ENCODE measurements around the gene SSTR5. TPM values are rescaled to one million over a fixed set of nuclear protein-coding genes. Genes with fewer than 3 reads are reported as not detected.

Gene SSTR5
- total RNA-seq, 1 donor from 2014 or later, result not detected

DNA sequence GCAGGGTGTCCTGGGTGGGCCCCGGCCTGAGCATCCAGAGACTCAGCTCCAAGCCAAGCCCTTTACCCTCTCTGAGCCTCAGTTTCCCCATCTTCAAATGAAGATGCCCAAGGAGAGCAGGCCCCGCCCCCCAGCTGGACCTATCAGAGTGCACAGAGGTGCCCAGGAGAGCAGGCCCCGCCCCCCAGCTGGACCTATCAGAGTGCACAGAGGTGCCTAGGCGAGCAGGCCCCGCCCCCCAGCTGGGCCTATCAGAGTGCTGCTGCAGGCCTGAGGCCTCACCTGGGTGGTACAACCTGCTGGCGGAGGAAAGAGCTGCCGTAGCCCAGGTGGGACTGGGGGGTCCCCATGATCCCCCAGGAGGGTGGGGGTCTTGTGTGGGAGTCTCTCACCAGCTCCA, 3.4 kb upstream of the SSTR5 start:
- Histone ChIP-seq H3K4me1 (peaks cover 0 to 3% of the 10 kb centered on the region in 2 donors), H3K9me3 (no peaks in the 10 kb centered on the region), H3K36me3 (no peaks in the 10 kb centered on the region), H3K27me3 (peaks cover 33% of the 10 kb centered on the region), H3K4me3 (no peak overlapping the region), H3K27ac (no peak overlapping the region)
- no peak for TF ChIP-seq CTCF (IDR thresholded peaks at IDR 0.05)
- intact Hi-C loops (cut with DNase I), result no loop called here
- DNase-seq (ENCODE audit: low spot score in 2 of 2), result no peak

DNA sequence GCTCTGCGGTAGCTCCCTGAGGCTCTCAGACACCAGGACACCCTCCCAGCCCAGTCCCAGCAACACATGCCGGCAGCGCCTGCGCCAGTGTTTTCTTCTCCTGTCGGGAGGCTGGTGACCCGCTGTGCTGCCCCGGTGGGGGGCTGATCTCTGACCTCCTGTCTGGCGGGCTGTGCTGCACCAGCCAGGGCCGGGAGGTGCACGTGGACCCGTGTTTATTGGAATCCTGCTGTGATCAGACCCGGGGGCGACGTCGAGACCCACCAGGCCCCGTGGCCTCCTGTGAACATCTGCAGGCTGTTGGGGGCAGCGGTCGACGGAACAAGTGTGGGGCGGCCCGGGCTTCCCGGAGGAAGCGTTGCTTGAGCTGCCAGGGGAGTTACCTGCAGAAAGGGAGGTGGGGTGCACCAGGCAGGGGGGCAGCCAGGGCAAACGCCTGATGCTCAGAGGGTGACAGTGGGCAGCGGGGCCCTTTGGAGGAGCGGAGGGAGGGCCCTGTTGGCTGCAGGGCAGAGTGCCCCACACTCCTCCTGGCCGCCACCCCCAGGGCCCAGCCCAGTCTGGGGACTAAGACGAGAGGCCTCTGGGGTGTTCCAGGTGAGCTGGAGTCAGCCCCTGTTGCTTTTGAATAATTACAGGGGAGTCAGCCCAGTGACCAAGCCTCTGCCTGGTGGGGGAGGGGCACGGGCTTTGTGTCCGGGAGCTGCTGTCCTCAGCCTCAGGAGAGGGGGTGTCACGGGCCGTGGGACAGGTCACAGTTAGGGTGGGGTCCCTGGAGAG, 2.3 kb upstream of the SSTR5 start:
- H3K4me1 ChIP-seq, result peaks cover 0 to 3% of the 10 kb centered on the region in 2 donors
- H3K9me3 ChIP-seq, result no peaks in the 10 kb centered on the region
- TF ChIP-seq CTCF (IDR thresholded peaks at IDR 0.05), result no peak
- DNase-seq (ENCODE audit: low spot score in 2 of 2), result no peak
- peaks cover 33% of the 10 kb centered on the region for H3K27me3 ChIP-seq
- no peak overlapping the region for H3K4me3 ChIP-seq
- H3K27ac ChIP-seq, result no peak overlapping the region
- intact Hi-C loops (cut with DNase I), result no loop called here
- H3K36me3 ChIP-seq, result no peaks in the 10 kb centered on the region

GRCh38 chr16:1070864-1071408, 1.6 kb upstream of the SSTR5 start:
- no peak for DNase-seq (ENCODE audit: low spot score in 2 of 2)
- H3K9me3 ChIP-seq, result no peaks in the 10 kb centered on the region
- H3K27ac ChIP-seq, result no peak overlapping the region
- no peak for TF ChIP-seq CTCF (IDR thresholded peaks at IDR 0.05)
- H3K27me3 ChIP-seq, result peaks cover 32% of the 10 kb centered on the region
- H3K4me1 ChIP-seq, result peaks cover 0 to 3% of the 10 kb centered on the region in 2 donors
- no peaks in the 10 kb centered on the region for H3K36me3 ChIP-seq
- H3K4me3 ChIP-seq, result no peak overlapping the region
- intact Hi-C loops (cut with DNase I), result no loop called here

DNA sequence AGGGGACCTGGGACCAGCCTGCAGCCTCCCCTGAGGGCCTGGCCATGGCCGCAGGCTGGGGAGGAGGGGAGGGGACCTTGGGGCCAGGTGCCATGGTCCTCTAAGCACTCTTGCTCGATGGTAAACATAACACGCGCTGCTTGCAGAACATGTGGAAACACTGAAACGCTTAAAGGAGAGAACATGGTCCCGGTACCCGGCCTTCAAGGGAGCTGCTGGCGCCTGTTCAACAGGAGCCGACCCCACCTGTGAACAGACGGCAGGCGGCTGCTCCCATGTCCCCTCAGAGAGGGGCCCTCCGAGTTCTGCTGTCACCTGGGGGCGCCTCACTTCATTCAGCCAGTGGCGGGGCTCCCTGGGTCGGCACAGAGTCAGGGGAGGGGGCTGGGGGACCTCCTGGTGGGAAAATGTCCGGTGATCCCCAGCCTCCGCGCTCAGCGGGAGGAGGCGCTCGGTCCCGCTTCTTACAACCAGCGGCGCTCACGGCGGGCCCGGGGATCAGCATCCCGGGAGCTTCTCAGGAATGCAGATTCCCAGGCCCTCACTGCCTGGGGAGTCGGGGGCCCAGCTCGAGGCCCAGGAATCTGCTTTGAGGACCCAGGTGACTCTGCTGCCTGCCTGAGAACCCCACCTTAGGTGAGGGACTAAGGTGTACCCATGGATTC, 854 bp upstream of the SSTR5 start:
- no peaks in the 10 kb centered on the region for H3K9me3 ChIP-seq
- intact Hi-C loops (cut with DNase I), result no loop called here
- no peaks in the 10 kb centered on the region for H3K36me3 ChIP-seq
- H3K4me3 ChIP-seq, result no peak overlapping the region
- peaks cover 0 to 8% of the 10 kb centered on the region in 2 donors for H3K4me1 ChIP-seq
- no peak overlapping the region for H3K27ac ChIP-seq
- DNase-seq (ENCODE audit: low spot score in 2 of 2), result no peak
- no peak for TF ChIP-seq CTCF (IDR thresholded peaks at IDR 0.05)
- H3K27me3 ChIP-seq, result peaks cover 25% of the 10 kb centered on the region

DNA sequence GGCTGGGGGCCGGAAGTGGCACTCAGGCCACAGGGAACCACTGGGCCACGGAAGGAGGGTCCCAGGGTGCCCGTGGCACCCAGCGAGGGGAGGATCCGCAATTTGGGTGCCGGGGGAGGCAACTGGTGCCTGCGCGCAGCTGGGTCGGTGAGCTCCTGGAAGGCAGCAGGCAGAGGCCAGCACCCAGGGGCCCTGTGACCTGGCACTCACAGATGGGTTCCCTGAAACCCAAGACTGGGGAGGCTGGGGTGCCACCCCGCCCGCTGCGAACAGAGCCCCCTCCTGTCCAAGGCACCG, 663 bp downstream of the SSTR5 start:
- Histone ChIP-seq H3K4me1 (peaks cover 9 to 23% of the 10 kb centered on the region in 2 donors), H3K4me3 (no peak overlapping the region), H3K27ac (no peak overlapping the region), H3K27me3 (peaks cover 24% of the 10 kb centered on the region), H3K9me3 (no peaks in the 10 kb centered on the region), H3K36me3 (no peaks in the 10 kb centered on the region)
- TF ChIP-seq CTCF (IDR thresholded peaks at IDR 0.05), result no peak
- no peak for DNase-seq (ENCODE audit: low spot score in 2 of 2)
- intact Hi-C loops (cut with DNase I), result no loop called here
